Measurements from ENCODE around the gene MTMR3. TPM values are rescaled to one million over a fixed set of nuclear protein-coding genes. Genes with fewer than 3 reads are reported as not detected.
"Not testable (repeated sequence)": the region's sequence is repeated elsewhere in the genome, so short reads cannot be mapped to it uniquely, and the experiment has no call there.

The MTMR3 gene
- total RNA-seq, 1 donor from 2014 or later = 31.3 TPM

DNA sequence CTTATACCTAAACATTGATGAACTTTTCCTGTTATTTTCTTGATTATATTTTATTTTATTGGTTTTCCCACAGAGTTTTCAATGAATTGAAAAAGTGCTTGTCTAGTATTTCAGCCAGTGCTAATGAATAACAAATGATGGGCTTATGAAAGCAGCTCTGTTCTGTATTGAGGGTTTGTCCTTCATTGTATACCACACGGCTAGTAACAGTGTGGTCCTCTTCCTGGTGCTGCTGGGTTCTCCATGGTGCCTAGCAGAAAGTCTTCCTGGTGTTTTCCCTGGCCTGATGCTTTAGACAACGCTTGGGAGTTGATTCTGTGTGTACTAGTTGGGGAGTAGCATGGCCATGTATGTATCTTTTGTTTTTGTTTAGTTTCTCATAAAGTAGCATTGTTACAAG, 89.1 kb downstream of the MTMR3 start:
- ATAC-seq = no peak

DNA sequence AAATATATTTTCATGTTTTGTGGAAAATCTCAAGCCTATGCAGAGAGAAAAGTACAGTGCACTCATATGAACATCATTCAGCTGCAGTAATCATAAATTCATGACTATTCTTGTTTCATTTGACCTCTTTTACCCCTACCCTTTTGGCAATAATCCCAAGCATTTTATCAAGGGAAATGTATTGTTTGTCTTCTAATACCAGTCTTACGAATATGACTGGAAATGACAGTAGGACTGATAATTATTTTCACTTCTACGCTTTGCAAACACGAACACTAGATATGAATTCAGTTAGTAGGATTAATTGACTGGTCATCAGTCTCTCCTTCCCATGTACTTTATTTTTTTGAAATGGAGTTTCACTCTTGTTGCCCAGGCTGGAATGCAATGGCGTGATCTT, 90.3 kb downstream of the MTMR3 start:
- no peak for ATAC-seq

DNA sequence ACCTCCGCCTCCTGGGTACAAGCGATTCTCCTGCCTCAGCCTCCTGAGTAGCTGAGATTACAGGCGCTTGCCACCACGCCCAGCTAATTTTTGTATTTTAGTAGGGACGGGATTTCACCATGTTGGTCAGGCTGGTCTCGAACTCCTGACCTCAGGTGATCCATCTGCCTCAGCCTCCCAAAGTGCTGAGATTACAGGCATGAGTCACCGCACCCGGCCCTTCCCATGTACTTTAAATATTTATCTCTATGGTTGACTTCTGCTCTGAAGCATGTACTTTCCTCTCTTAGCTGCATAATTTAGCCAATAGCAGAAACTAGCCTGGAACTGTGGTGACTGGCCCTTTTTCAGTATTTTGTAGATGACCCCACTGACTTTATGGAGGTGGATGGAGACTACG, 90.7 kb downstream of the MTMR3 start:
- ATAC-seq = not testable (repeated sequence)

GRCh38 chr22:29975494-29975893, 92.5 kb downstream of the MTMR3 start:
- no peak for ATAC-seq

GRCh38 chr22:29977107-29977506, 94.1 kb downstream of the MTMR3 start:
- ATAC-seq = no peak

- peak; percentile 36 for ATAC-seq
Observed at GRCh38 chr22:29979777-29980321, 96.9 kb downstream of the MTMR3 start.

GRCh38 chr22:29983296-29983917, 100.4 kb downstream of the MTMR3 start:
- no peak for ATAC-seq

DNA sequence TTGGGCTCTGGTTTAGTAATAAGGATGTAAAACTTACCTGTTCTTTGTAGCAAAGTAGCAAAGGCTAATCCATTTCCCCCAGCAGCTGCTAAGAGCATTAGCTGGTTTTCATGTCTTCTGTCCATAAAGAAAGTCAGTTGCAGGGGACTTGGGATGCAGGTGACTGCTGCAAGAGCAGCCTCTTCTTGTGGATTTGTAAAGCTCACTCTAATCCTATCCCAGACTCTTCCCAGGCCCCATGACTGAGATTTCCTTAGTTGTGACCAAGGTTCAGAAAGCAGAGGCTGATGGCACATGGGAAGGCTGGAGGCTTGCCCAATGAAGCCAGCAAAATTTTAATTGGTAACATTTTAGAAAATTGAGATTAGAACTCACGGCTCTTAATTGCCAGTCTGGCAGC, 102.9 kb downstream of the MTMR3 start:
- ATAC-seq = no peak

DNA sequence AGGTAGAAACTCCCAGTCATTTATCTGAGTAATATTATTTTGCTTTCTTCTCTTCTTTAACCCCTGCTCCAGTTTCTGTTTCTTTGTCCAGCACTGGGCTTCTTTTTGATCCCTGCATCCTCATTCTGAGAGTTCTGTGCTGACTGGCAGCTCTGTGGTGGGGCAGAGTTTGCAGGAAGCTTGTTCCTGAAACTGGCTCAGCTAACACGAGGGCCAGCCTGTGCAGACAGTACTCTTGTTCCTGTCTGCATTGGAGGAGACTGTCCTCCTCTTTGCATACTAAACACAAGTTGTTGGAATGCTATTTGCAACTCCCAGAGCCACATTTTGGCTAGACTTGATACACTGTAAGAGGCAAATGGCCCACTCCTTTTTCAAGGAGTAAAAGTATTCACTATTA, 104.2 kb downstream of the MTMR3 start:
- ATAC-seq = no peak

- ATAC-seq = no peak
Observed at GRCh38 chr22:29988719-29989118, 105.7 kb downstream of the MTMR3 start.

DNA sequence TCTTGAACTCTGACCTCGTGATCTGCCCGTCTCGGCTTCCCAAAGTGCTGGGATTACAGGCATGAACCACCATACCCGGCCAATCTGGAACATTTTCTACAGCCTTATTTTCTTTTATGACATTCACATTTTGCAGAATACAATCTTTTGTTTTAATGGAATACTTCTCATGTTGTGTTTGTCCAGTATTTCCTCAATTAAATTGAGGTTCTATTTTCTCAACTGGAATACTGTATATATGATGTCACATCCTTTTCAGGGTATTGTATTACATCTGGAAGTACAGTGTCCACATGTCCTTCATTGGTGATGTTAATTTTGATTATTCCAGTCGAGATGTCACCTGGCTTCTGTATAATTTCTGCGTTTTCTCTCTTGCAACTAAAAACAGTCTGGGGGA, 106.5 kb downstream of the MTMR3 start:
- ATAC-seq = no peak

DNA sequence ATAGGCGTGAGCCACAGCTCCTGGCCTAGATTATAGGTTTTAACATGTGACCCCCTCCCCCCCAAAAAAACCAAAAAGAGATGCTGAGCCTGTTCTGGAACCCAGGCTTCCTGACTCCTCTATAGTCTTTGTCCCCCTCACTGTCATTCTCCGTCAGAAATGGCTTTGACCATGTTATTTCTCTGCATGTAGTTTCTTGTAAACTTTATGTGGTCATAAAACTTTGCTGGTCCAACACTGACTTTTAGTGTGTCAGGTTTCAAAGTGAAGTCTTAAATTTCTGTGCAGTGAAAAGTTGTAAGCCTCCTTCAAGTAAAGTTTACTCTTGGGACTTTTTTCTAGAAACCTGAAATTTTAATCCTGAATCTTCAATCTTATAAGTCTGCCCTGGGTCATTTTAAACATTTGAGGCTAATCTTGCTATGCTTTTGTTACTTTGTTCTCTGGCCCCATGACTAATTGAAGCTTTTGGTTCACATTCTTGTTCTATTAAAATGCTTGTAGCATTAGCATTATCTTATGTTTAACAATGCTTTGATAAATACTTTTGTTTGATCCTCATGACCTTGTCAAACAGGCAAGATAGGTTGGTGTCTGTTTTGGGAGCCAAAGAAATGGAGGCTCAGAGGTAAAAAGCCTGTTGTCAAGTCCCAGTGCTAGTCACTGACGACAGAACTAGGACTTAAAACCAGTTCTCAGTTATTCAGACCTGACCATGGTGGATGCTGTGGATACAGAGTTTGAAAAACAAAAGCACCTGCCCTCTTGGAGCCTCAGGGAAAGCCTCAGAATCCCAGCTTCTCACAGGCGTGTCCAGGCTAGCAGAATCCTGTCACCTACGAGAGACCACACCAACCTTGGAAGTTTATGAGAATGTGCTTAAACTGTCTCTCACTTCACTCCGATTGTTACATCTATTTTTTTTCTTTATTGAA, 109.6 kb downstream of the MTMR3 start:
- ATAC-seq = peak; percentile 47

DNA sequence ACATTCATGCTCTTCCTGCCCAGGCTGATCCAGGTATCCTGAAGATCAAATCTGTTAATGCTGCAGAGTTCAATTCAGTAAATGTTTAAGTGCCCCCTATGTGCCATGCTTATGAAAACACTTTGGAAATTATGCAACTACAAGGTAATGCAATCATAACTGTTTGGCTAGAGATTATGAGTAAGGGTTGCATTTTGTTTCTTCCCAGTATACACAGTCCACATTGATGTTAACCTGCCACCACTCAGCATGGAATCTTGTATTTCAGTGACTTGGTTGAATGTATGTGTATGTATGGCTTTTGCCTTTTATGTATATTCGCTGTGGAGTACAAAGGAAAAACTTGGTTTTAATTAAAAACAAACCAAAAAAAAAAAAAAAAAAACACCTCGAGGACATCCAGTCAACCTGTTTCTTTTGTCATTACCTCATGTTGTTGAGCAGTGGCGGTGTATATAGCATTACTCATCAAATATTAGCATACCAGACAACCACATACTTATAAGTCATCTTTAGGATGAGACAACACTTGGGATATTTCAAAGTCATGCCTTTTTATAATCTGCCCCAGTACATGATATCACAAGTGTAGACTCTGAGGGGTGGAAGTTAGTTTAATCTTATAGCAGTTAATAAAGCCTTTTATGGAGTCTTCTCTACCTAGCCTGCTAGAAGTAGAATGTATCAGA, 111.2 kb downstream of the MTMR3 start:
- ATAC-seq = peak; percentile 85

DNA sequence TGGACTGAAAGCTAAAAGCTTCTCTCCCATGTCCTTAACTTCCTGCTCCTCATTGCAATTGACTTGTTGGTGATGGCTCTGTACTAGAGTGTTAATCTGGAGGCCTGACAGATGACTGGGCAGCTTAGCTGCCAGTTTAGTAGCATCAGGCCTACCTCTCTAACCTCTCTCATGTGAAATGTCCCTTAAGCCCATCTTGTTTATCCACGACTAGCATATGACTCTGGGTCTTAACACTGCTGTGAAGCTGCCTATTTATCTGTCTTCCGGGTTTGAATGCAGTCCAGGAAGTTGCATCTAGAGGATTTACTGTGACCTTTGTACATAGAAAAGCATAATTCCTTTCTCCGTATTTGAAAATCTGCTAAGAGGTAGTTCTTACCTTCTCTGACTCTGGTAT, 112.0 kb downstream of the MTMR3 start:
- ATAC-seq = peak; percentile 71

GRCh38 chr22:29997107-29997506, 114.1 kb downstream of the MTMR3 start:
- ATAC-seq = no peak

DNA sequence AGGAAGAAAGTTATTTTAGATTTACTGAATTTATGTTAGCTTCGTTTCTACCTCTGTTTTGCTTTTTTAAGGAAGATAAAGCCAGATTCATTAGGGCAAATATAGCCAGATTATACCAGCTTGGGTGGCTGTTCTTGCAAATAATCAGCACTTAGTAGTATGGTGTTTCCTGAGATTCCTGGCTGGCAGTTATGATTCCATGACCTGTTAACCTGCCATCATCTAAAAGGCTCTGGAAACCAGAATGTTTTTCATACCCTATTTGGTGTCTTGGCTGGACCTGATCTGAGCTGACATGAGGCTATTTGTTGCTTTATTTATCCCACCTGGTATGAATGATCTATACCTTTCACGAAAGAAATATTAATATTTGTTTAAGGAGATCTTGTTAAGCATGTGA, 114.5 kb downstream of the MTMR3 start:
- ATAC-seq = no peak

GRCh38 chr22:29998627-29999384, 115.8 kb downstream of the MTMR3 start:
- ATAC-seq = no peak

GRCh38 chr22:30000566-30000965, 117.6 kb downstream of the MTMR3 start:
- ATAC-seq = no peak

GRCh38 chr22:30001459-30001858, 118.5 kb downstream of the MTMR3 start:
- no peak for ATAC-seq

DNA sequence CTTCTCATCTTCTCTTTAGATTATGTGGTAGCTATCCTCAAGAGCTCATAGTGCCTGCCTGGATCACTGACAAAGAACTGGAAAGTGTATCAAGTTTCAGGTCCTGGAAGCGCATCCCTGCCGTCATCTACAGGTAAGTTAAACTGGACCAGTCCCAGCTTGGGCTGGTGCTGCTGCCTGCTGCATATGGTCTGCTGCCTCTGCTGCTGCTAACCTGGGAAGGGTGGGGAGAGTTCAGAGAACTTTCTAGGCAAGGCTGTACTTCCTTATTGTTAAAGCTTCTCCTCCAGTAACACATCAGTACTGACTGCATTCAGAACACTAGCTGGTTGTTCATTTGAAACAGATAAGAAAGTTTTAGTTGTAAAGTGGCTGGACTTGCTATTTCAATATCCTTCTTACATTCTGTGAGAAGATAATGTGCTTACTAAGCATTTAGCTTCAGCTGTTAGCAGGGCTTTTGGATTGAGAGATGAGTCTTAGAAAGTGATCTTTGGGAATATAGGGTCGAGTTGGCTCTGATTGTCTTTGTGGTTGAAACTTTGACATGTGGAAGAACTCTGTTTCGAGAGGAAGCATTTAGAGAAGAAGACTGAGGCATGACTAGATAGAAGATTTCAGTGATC, 120.0 kb downstream of the MTMR3 start:
- ATAC-seq = no peak

- no peak for ATAC-seq
Observed at GRCh38 chr22:30004101-30004500, 121.1 kb downstream of the MTMR3 start.

DNA sequence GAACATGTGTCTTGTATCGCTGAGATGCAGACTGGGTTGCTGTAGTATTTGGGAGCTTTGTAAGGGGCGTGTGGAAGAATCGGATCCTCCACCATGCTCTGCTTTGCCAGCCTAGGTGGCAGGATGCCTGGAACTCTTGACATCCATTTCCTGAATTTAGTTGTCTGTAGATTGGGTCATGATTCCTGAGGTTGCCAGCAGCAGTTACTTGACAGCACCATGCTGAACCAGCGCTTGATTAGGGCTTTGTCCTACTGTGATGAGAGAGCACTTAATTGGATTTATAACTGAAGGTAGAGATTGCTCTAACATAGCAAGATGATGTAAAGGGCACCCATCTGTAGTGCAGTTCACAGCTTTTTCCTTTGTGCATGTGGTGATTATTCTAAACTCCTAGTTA, 121.7 kb downstream of the MTMR3 start:
- ATAC-seq = no peak
